Upper lobe of left lung (tissue), 4 donors: ENCODE measurements around the gene FTSJ1.

ENCODE experiments used
- EP300 ChIP-seq, 4 donors: sonication (generic); formaldehyde crosslinking; IDR thresholded peaks; one replicate each; pipeline ENCODE4 v1.5.1; 2017; ENCODE audit warnings: antibody characterized with exemption in 4 of 4, control low read depth in 2 of 4
- POLR2A ChIP-seq, 4 donors: fragments of 450-650 bp; IDR thresholded peaks; one replicate each; pipeline ENCODE4 v1.5.1; 2016 to 2017; ENCODE audit warnings: antibody characterized with exemption in 4 of 4, mild to moderate bottlenecking in 2 of 4
- POLR2AphosphoS5 ChIP-seq, 2 donors: sonication (generic); formaldehyde crosslinking; IDR thresholded peaks; one replicate each; pipeline ENCODE4 v1.5.1; 2017; ENCODE audit warnings: antibody characterized with exemption in 2 of 2
- TF ChIP-seq, protein P1 (sequence below), 6 experiments: fragments of 450-650 bp in 4 of 6; fragments of 200-600 bp in 2 of 6; sonication (generic) in 2 of 6; IDR thresholded peaks; one replicate each; pipeline ENCODE4 v1.5.1; 2016 to 2019; ENCODE audit warnings: antibody characterized with exemption in 6 of 6

DNA sequence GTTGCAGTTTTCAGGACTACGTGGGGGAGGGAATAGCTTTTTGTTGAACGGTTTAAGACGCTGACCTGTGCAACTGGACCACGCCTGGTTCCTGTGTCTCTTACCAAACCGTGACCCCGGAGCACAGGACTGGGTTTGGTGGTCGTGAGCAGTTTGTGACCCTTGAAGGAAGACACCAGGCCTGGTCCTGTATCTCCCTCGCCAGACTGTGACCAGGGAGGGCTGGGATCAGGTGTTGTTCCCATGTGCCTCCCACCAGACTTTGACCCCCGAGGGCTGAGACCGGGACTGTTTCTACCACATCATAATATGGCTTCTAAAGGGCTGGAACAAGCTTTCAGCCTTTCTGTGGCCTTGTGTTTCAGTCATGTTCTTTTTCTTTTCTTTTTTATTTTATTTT is 46.3 kb downstream of the FTSJ1 start:
- TF ChIP-seq, protein P1, sequence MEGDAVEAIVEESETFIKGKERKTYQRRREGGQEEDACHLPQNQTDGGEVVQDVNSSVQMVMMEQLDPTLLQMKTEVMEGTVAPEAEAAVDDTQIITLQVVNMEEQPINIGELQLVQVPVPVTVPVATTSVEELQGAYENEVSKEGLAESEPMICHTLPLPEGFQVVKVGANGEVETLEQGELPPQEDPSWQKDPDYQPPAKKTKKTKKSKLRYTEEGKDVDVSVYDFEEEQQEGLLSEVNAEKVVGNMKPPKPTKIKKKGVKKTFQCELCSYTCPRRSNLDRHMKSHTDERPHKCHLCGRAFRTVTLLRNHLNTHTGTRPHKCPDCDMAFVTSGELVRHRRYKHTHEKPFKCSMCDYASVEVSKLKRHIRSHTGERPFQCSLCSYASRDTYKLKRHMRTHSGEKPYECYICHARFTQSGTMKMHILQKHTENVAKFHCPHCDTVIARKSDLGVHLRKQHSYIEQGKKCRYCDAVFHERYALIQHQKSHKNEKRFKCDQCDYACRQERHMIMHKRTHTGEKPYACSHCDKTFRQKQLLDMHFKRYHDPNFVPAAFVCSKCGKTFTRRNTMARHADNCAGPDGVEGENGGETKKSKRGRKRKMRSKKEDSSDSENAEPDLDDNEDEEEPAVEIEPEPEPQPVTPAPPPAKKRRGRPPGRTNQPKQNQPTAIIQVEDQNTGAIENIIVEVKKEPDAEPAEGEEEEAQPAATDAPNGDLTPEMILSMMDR (IDR thresholded peaks at IDR 0.05), result no peak
- no peak for TF ChIP-seq POLR2A (IDR thresholded peaks at IDR 0.05)
- TF ChIP-seq POLR2AphosphoS5 (IDR thresholded peaks at IDR 0.05), result no peak
- TF ChIP-seq EP300 (IDR thresholded peaks at IDR 0.05), result no peak
